HG02870 (cell line): ENCODE measurements around the gene DYNC1LI1.
"Not testable (repeated sequence)": the region's sequence is repeated elsewhere in the genome, so short reads cannot be mapped to it uniquely, and the experiment has no call there.

Experiments
- ATAC-seq: cut with Tn5 transposase; IDR thresholded peaks from one replicate; pipeline ENCODE4 v1.9.1; 2021; ENCODE audit warnings: mild to moderate bottlenecking, moderate library complexity; ENCODE audit not compliant: unreplicated experiment

Gene DYNC1LI1

DNA sequence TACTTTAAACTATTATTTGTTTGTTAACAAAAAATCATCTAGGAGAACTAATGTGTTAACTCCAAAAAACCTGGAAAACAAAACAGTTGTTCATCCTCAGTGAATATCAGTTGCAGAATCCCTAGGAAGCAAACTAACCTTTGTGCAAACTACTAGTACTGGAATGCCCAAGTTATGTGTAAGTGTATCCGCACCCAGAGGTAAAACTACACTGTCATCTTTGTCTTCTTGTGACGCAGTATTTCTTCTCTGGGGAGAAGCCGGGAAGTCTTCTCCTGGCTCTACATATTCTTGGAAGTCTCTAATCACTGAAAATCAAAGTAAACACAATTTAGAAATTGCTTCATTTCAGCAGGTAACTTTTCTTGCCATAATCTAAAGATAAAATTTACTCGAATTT is 29.8 kb downstream of the DYNC1LI1 start:
- no peak for ATAC-seq

DNA sequence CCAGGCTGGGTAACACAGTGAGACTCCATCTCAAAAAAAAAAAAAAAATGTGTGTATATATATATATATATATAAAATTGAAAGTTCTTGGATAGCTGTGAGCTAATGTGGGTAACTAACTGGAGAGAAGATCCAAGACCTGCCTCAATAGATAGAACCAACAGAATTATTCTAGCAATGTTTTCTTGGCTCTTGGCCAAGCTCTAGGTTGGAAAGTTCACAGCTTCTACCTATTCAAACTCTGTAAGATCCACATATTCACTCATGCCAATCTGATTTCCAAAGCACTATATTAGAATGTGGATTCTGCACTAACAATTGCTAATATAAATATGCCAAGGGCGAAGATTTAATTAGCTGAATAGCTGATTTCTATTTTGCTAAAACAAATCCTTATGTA is 38.2 kb downstream of the DYNC1LI1 start:
- no peak for ATAC-seq

DNA sequence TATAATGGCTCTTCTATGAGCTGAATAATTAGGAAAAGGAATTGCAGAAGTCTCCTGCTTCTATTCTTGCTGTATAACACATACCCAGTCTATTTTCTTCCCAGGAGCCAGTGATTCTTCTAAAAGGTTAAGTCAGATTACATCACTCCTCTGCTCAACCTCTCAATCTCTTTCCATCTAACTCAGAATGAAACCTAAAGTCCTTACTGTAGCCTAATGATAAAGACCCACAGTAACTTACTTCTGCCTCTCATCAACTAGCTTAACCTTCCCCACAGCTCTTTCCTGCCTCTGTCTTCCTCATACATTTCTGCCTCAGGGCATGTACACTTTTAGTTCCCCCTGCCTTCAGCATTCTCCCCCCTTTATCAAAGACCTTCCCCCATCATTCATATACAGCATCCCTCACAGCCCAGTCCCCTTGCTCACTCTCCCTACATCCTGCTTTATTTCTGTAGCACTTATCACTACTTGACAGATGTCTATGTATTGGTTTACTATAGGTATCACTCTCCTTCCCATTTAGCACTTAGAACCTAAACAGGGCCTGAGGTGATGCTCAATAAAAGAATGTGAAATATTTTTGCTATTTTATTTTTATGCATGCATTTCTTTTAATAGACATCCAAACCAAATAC is 39.5 kb downstream of the DYNC1LI1 start:
- peak; percentile 90 for ATAC-seq

DNA sequence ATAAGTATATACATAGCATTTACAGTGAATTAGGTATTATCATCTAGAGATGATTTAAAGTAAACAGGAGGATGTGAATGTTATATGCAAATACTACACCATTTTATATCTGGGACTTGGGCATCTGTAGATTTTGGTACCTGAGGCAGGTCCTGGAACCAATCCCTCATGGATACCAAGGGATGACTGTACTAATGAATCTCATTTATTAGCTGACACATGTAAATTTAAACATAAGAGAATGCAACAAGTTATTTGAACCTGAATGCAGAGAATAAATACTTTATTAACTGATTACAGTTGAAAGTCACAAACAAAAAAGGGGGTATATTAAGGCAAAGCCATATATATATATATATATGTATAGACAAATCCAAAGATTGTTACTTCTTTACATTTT is 44.9 kb downstream of the DYNC1LI1 start:
- no peak for ATAC-seq

DNA sequence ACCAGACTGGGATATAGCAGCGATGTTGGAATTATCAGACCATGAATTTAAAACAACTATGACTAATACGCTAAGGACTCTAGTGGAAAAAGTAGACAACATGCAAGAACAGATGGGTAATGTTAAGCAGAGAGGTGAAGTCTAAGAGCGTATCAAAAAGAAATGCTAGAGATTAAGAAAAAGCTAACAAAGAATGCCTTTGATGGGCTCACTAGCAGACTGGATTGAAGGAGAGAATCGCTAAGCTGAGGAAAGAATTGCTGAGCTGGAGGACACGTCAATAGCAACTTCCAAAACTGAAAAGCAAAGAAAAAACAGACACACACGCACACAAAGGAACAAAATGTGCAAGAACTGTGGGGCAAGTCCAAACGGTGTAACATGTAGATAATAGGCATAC is 48.0 kb downstream of the DYNC1LI1 start:
- ATAC-seq: no peak

DNA sequence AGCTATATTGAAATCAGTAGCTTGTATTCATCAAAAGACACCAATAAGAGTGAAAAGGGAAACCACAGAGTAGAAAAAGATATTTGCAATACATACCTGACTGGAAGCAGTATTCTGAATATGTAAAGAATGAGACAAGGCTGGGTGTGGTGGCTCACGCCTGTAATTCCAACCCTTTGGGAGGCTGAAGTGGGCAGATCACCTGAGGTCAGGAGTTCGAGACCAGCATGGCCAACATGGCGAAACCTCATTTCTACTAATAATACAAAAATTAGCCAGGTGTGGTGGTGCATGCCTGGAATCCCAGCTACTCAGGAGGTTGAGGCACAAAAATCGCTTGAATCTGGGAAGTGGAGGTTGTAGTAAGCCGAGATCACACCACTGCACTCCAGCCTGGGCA is 51.7 kb downstream of the DYNC1LI1 start:
- ATAC-seq: not testable (repeated sequence)

DNA sequence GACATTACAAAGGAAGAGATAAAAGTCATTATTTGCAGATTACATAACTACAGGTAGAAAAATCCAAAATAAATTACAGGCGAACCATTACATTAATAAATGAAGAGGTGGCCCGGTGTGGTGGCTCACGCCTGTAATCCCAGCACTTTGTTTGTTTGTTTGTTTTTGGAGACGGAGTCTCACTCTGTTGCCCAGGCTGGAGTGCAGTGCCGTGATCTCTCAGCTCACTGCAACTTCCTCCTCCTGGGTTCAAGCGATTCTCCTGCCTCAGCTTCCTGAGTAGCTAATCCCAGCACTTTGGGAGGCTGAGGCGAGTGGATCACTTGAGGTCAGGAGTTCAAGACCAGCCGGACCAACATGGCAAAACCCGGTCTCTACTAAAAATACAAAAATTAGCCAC is 53.9 kb downstream of the DYNC1LI1 start:
- not testable (repeated sequence) for ATAC-seq

DNA sequence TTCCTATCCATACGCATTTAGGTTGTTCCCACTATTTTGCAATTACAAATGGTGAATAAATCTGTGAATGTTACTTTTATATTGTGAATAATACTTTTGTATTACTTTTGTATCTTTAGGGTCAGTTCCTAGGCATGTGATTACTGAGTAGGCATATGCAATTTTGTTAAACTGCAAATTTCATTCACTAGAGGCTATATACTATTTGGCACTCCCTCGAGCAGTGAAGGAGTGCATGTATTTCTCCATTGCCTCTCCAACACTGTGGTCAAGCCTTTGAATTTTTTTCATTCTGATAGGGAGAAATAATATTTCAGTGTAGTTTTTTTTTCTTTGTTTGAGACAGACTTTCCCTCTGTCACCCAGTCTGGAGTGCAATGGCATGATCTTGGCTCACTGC is 59.7 kb downstream of the DYNC1LI1 start:
- ATAC-seq: no peak

DNA sequence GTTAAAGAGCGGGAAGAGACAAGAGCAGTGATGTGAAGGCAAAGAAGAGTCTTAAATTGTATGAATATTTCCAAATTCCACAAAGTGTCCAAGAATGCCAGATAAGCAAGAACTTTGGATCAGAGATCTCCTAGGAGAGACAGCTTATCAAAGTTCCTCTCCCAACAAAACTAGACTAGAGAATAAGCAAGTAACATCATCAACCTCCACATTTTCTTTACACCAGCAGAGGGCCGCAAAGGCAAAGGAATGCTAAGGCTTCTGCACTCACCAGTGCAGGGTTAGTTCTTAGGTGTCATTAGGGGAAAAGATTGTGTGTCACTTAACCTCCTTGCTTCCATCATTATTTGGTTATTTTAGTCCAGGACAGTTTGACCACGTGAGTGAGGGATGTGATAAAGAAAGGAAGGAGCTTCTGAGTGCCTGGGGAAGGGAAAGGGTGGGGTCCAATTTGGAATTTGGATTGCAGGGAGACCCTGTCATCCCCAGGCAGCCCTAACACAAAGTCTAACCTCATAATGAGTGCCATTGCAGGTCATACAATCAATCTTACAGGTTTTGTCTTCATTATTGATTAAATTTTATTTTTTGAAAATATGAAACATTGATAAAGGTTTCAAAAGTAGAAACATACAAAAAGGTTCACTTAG is 60.5 kb downstream of the DYNC1LI1 start:
- ATAC-seq: peak; percentile 80

DNA sequence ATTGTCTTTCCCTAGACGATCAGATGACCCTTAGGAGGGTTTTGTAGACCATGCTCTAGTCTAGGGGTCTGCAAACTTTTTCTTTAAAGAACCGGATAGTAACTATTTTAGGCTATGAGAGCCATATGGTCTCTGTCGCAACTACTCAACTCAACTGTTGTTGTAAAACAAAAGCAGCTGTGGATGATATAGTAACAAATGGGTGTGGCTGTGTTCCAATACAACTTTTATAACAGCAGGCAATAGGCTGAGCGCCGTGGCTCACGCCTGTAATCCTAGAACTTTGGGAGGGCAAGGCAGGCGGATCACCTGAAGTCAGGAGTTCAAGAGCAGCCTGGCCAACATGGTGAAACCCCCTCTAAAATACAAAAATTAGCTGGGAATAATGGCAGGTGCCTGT is 61.9 kb downstream of the DYNC1LI1 start:
- ATAC-seq: no peak

DNA sequence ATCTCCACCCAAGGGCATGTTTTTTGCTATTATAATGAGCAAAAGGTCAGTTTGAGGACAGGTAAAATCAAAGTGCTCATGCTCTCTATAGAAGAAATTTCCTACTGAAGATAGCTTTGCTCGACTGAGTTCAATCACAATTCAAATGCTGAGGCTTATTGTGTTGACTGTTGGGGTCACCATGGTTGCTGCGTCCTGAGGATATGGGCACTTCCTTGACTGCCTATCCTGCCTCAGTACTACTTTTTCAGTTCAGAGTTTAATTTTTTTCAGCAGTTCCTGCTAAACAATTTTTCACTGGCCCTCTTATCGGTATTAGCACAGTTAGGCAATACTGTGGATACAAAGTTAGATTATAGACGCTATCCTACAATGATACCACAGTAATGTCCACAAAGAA is 64.2 kb downstream of the DYNC1LI1 start:
- no peak for ATAC-seq

DNA sequence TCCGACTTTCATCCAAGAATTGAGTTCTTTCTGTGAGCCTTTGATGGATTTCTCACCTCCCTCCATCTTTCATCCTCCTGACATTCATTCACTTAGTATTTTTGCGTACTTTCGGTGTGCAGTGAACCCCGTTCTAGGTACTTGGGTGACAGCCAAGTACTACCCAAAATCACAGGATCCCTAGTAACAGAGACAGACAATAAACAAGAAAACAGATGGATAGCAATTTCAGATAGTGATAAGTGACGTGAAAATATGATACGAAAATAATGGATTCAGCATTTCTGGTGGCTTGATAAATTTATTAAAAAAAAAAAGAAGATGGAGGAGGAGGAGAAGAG is 67.7 kb downstream of the DYNC1LI1 start:
- ATAC-seq: no peak

DNA sequence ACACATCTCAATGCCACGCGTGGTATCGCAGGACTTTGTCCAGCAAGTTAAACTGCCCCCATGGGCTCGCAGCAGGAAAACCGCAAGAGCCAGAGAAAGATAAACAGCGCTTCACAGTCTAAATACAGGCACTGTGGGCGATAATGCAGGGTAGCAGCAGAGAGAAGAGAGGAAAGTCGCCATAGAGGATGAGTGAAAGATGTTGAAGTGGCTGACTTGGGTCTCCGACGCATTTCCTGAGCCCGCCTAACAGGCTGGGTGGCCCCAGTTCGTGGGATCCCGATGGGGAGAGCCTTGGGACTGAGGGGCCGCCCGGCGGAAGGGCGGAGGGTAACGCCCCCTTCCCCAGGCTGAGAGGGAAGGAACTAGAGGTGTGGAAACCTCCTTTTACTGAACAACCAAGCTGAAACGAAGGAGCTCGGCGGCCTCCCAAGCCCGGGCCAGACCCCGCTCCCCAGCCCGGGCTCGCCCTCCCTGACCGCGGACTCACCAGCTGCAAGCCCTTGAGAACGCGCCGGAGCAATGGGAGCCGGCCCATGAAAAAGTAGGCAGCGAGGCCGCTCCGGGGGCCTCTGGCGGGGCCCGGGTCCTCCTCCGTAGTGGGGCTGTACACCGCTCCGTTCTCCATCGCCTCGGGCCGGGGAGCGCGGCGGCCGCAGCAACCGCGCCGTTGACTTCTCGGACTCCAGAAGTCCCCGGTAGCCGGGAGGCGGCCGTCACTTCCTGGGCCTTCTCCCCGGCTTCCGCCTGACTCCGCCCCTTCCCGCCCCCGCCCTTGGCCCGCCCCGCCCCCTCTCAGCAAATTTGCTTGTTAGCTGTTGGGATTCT is 68.3 kb downstream of the DYNC1LI1 start, which contains the start of gene CMTM6:
TSS of gene CMTM6 (minus strand) at position 735 of the 828 bp plus-strand sequence. CDS start at position 628, 107 bp downstream.
- ATAC-seq: peak; percentile 72

DNA sequence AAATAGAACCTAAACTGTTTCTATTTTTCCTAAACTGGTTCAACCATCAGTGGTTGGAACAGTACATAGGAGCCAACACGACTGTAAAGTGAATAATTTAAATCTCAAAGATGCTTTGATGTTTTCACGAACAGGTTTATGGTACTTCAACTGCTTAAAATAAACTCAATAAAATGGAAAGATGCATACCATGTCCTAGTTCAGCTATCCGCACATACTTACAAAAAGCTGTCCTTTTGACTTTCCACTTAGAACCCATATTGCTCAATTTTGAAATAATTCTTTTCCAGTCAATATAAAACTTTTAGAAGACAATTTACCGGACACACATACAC is 68.9 kb downstream of the DYNC1LI1 start:
- no peak for ATAC-seq

DNA sequence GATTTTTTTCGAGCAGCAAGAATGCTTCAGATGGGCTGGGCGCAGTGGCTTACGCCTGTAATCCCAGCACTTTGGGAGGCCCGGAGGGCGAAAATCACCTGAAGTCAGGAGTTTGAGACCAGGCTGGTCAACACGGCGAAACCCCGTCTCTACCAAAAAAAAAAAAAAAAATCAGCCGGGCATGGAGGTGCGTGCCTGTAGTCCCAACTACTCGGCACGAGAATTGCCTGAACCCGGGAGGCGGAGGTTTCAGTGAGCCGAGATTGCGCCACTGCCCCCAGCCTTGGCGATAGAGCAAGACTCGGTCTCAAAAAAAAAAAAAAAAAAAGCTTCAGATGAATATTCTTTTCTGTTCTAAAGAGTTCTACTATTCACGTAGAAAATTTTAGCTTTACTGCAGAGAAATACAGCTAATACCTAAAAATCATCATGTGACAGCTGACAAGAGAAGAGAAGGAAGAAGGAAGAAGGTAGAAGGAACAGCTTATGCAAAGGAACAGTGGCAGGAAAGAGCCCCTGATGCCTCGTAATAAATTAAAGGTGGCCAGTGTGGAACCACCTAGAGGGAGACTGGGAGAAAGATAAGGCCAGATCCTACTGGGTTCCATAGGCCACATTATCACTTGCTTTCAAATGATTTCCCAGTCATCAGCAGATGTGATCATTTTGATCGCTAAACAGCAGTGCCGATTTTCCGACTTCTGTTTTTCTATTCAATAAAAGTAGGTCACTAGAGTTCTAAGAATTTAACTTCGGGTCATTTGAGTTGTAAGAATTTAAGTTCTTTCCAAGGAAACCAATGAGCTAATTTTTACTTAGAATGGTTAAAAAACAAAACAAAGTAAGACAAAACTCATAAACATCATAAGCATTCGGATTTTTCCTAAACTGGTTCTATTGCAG is 69.5 kb downstream of the DYNC1LI1 start:
- ATAC-seq: no peak

DNA sequence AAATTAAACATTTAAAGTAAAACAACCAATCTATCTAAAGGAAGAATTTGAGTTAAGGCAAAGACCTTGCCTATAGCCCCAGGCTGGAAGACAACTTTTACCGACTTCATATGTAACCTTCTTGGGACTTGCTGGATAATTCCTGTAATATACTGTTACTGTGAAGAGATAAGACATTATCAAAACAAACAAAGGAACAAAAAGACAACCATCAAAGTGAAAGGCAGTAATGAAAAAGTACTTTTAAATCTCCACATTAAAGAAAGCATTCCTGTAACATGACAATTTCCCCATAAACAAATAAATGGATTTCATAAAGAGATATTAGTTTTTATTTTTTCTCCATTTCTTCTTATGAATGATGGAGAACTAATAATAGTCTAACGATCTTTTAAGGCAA is 70.4 kb downstream of the DYNC1LI1 start:
- no peak for ATAC-seq

DNA sequence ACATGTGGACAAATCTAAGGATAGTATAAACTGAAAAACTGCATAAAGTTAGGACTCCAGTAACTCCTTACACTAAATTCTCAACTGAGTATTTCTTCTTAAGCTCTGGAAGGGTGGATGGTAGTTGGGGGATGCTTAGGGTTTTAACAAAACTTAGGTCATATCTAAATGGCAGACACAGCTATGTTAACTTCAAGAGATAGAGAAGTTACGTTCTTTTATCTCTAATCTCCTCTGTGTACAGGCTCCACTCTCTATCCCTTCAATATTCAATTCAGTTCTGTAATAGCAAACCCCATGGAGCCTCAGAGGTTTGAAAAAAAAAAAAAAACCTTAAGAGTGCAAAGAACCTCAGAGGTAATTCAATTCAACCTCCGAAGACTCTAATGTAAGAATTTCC is 71.1 kb downstream of the DYNC1LI1 start:
- ATAC-seq: no peak

DNA sequence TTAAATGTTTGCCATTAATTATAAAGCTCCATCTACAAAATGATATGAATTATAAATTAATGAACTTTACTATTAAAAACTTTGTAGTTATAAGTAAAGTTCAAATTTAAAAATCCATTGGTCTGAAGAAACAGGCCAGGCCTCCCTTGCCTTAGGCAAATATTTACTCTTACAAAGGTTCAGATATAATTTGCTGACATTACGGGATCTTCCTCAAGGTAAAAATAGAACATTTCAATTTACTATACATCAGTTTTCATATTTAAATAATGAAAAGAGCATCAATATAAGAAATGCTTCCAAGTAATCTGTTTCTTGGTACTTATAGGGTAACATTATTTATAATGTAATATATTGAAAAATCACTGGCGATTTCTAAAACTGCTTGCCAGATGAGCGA is 71.7 kb downstream of the DYNC1LI1 start:
- no peak for ATAC-seq

DNA sequence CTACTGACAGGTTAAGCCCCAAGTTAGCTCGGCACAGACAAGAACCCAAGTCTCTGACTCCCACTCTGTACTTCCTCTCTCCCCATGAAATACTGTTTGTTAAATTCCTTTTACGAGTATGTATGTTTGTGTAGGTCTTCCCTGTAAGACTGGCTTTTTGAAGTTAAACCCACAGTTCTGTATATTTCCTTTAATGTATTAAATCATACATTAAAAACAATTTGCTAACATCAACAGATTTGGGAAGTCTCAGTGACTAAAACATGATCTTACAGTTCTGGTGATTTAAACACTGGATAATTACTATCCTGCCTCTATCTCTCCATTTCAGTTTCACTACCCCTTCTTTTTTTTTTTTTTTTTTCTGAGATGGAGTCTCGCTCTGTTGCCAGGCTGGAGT is 72.4 kb downstream of the DYNC1LI1 start:
- ATAC-seq: no peak

DNA sequence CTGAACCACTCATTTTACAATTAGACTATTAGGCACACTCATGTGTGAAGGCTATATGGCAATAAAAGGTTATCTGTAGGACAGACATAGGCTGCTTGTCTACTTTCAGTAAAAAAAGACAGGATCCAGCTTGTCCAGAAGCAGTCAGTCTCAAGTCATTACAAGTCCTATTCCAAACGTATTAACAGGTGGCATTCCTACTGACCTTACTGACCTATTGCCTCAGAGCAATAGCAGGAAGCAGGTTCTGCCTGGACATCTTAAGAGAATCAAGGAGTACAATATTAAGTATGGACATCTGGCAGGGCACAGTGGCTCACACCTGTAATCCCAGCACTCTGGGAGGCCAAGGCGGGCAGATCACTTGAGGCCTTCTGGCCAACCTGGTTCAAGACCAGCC is 75.0 kb downstream of the DYNC1LI1 start:
- ATAC-seq: no peak

DNA sequence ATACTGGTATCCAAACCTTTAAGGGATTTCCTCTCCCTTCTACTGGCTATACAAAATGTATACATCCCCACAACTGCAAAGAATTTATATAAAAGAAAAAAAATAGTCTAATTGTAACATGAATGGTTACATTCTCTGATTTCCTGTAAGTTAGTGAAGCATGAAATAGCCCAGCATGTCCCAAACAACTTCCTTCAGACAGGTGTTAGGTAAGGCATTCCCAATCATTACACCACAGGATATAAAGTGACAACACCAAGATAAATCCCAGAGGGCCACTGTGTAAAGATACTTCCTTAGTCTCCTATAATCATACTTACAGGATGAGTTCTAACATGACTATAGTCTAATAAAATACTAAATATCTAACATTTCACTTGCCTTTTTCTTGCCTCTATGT is 75.6 kb downstream of the DYNC1LI1 start:
- no peak for ATAC-seq
